ENCODE measurements around the gene TFDP2. TPM values are rescaled to one million over a fixed set of nuclear protein-coding genes. Genes with fewer than 3 reads are reported as not detected.

TFDP2 gene
- total RNA-seq, result 45.2 TPM

GRCh38 chr3:142148792-142149672, at the start of gene TFDP2:
TSS of gene TFDP2 (minus strand) at chr3:142149544. CDS start at chr3:142101749, 47,795 bp downstream.

Small RNA genes within 50 kb of the gene (small RNA-seq; reads per million reads assigned to genes)
- gene RNU6-425P (not detected), gene RNU6-509P (not detected)

Other genes starting within 250 kb of the TFDP2 start
- gene GK5, start 76.0 kb upstream of the TFDP2 start, total RNA-seq, result 24.9 TPM

Measured in diencephalon (tissue), 1 donor.